UCSD-AML1 (cell line): ENCODE results near the gene ST3GAL5.
A peak's percentile ranks its signal among the peaks of the same experiment; 100 is the strongest.

Experiments
- DNase-seq: peaks from one replicate; lab custom pipeline; 2025; ENCODE audit not compliant: unreplicated experiment; lab: John Stamatoyannopoulos, UW

Gene ST3GAL5

DNA sequence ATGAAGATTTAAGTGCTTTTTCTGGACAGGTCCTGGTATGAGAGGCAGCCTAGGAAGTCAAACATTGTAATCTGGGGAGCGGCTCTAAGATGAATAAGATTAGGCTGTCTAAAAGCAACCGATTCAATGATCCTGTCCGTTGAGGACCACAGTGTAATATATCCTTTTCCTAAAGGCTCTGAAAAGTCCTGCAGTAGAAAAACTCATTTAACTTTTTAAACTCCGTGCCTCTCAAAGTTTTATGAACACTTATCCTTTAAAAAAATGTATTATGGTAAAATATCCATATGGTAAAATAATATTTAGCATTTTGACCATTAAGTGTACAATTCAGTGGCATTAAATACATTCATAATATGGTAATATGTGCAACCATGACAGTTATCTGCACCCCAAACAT is 95.2 kb downstream of the ST3GAL5 start:
- no peak for DNase-seq

- DNase-seq = no peak
Observed at GRCh38 chr2:85792783-85793441, 95.9 kb downstream of the ST3GAL5 start.

- no peak for DNase-seq
Observed at GRCh38 chr2:85791704-85792565, 96.9 kb downstream of the ST3GAL5 start.

DNA sequence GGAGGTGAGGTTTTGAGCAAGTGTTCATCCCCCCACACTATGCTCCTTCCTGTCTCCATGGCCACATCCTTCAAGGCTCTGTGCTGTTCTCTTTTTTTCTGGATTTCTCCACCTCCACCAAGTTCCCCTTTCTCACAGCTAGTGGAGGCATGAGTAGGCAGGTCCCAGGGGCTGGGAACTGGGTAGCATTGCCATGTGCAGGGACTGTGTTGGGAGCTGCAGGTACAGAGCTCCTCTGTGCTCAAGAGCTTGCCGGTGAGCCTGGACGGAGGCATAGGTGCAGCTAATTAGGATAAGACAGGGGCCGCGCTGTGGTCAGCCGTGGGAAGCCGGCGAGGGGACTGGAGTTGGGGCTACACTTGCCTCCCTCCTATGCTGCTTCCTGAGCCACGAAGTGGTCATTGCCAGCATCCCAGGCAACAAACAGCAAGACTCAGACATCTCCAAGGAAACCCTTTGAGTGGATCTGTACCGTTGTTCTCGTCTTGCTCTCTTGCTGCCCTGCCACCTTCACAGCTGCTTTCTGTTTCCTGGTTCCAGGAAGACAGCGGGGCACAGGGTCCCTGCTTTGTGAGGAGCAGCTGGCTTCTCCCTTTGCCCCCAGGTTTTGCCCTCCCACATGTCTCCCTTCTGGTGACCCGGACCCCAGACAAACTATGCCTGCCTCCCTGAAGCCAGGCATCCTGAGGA is 98.1 kb downstream of the ST3GAL5 start:
- peak; percentile 53 for DNase-seq

DNA sequence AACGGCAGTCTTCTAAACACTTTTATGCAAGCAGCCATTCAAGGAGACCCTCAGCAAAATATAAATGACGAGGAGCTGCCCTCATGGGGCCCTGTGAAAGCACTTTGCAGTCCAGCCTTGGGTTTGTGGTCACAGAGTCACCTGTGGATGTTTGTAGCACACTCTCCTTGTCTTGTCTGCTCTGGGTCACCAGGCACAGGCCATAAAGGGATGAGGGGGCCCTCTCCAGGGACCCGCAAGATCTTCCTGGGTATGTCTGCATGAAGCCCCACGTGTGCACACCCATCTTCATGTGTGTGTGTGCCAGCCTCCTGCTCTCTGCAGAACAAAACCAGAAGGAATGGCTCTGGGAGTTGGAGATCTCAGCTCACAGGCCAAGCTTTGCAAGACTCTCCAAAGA is 98.8 kb downstream of the ST3GAL5 start:
- no peak for DNase-seq

DNA sequence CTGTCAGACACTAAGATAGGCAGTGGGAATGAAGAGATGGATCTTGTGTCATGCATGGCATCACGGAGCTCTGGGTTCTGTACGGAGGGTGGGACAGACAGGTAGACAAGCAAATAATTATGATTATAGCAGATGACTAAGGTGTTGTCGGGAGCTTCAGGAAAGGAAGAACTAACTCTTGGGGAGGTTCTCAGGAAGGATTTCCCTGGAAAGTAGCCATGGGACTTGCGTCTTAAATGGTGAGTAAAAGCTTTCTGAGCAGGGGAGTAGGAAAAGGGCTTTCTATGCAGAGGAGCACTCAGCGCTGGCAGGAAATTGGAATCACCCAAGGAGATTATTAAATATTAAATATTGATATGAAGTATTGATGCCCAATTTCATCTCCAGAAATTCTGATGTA is 99.5 kb downstream of the ST3GAL5 start:
- no peak for DNase-seq

GRCh38 chr2:85788603-85789002 is 100.2 kb downstream of the ST3GAL5 start:
- DNase-seq = no peak

DNA sequence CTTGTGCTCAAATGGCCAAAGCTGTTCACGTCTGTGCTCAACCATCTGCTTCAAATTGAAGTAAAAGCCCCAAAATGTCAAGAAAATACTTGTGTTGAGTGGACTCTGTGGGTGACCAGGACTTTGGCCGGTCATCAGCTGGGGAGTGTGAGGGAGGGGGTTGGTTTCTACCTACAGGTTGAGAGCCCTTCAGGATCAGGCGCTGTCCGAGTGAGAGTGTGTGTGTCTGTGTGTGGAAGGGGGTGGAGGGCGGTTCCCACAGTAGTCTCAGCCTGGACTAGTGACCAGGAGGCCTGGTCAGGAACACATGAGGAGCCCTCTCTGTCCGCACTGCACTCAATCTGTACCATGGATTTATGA is 100.8 kb downstream of the ST3GAL5 start:
- no peak for DNase-seq

DNA sequence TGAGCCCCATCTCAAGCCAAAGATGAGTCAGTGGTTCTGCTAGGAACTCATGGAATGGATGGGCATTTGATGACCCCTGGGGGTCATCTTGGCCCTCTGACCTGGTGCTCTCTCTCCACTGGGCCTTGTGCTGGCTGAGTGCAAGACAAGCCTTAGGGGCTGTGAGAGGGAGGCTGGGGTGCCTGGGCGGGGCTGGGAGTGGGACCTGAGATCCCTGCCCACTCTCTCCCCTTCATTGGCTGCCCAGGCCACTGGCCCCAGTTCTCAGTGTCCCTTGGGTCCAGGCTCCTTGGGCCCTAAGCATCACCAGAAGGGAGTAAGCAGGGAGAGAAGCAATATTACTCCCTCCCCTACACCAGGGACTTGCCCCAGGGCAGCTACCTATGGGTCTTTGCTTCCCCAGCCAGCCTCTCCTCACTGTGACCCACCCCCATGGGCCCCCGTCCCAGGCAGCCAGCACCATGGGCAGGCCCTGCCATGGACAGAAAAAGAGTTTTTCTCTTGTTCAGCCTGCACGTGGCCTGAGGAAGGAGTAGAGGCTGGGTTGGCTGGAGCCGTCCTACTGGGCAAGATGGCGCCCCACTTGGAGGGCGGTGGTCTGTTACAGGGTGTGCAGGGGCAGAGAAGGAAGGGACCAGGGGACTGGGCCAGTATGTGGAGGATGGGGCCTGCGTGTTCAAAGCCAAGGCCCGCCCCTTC is 101.4 kb downstream of the ST3GAL5 start:
- no peak for DNase-seq
